Stimulated activated CD8-positive, alpha-beta memory T cell treated with anti-CD3 and anti-CD28 coated beads, Interleukin-7, amount 100 ng/mL, for 48 hours (primary cell): ENCODE results near the gene MCTP1.
"Not testable (repeated sequence)": the region's sequence is repeated elsewhere in the genome, so short reads cannot be mapped to it uniquely, and the experiment has no call there.

Experiments
- DNase-seq, 2 donors: peaks; one replicate each; pipeline ENCODE4 v3.0.0-alpha.2; 2020; ENCODE audit warnings: low read depth in 1 of 2; ENCODE audit errors: extremely low read depth in 1 of 2

MCTP1 gene

DNA sequence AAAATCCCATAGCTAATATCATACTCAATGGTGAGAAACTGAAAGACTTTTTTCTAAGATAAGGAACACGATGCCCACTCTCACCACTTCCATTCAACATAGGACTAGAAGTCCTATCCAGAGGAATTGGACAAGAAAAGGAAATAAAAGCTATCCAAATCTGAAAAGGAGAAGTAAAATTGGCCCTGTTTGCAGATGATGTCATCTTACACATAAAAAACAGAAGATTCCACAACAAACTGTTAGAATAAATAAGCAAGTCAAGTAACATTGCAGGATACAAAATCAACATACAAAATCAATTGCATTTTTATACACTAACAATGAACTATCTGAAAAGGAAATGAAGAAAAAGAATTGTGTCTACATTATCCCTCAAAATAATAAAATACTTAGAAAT is 308.0 kb downstream of the MCTP1 start:
- DNase-seq: no peak

GRCh38 chr5:94972268-94972667 is 312.6 kb downstream of the MCTP1 start:
- DNase-seq: no peak

DNA sequence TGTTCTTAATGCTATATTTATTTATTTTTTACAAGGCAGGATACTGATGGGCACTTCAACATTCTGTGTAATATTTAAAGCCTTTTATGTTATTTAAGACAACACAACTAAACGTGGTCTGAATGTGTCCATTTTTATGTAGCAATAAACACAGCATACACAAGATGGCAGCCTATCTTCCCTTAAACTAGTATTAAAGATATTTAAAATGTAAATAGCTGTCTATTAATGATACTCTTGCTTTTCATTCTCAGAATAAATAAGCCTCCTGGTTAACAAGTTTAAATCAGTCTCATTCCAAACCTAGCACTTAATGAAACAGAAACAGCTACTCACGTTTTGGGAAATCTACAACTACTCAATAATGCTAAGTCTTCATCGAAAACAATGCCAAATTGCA is 315.7 kb downstream of the MCTP1 start:
- no peak for DNase-seq

GRCh38 chr5:94968507-94969095 is 316.3 kb downstream of the MCTP1 start:
- DNase-seq: no peak

- no peak for DNase-seq
Measured at GRCh38 chr5:94967525-94967924, 317.4 kb downstream of the MCTP1 start.

GRCh38 chr5:94959279-94959678 is 325.6 kb downstream of the MCTP1 start:
- not testable (repeated sequence) for DNase-seq

DNA sequence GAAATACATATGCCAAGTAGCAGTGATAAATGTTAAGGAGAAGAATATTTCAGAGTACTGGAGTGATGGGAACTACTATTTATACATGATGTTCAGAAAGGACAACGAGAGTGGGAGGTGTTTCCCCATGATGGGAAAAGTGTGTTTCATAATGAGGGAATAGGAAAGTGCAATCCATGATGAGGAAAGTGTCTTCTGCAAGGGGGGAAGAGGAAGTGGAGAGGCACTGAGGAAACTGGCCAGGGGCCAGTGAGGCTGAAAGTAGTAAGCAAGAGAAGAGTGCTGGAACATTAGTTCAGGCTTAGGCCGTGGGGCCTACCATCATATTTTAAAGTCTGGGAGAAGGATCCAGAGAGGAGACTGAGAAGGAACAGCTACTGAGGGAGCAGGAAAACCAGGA is 339.2 kb downstream of the MCTP1 start:
- no peak for DNase-seq

- DNase-seq: no peak
Measured at GRCh38 chr5:94944160-94944559, 340.7 kb downstream of the MCTP1 start.

- DNase-seq: no peak
Measured at GRCh38 chr5:94941122-94941755, 343.7 kb downstream of the MCTP1 start.

- DNase-seq: no peak
Measured at GRCh38 chr5:94932259-94932658, 352.6 kb downstream of the MCTP1 start.

DNA sequence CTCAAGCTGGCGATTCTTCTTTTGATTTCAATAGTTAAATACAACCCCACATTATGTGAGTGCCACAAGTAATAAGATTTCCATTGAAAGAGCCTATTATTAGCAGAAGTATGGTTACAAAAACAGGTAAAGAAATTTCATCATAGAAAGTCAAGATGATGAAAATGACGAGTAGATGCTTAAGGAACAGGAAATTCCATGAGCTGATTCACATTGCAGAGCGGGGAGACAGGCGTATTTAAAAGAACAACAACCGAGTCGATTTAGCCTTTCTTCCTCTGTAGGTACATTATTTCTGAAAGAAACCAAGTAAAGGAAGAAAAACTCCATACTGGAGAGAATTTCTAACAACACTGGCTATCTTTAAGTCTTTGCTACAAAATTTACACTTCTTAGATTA is 356.0 kb downstream of the MCTP1 start:
- no peak for DNase-seq

DNA sequence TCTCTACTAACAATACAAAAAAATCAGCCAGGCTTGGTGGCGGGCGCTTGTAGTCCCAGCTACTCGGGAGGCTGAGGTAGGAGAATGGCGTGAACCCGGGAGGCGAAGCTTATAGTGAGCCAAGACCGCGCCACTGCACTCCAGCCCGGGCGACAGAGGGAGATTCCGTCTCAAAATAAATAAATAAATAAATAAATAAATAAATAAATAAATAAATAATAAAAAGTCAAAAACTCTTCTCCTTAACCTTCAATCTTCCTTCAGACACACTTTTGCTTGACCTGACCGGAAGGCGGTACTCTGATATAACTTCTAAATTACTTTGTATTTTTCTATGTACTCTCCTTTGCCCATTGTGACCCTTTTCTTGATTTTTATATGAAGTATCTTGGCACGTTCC is 364.3 kb downstream of the MCTP1 start:
- no peak for DNase-seq

DNA sequence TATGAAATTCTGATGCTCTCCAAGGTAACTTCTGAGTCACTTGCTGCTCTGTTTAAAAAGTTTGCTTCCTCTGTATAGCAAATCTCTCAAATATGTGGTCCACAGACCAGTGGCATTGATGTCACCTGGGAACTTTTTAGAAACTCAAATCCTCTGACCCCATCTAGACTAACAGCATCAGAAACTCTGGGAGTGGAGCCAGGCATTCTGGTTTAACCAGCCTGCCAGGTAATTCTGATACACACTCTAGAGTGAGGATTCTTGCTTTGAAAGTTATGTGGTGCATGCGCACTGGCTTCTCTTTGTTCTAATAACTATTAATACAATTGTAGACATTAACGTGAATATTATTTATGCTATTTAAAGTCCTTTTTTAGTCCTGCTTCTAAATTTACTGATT is 368.3 kb downstream of the MCTP1 start:
- no peak for DNase-seq

DNA sequence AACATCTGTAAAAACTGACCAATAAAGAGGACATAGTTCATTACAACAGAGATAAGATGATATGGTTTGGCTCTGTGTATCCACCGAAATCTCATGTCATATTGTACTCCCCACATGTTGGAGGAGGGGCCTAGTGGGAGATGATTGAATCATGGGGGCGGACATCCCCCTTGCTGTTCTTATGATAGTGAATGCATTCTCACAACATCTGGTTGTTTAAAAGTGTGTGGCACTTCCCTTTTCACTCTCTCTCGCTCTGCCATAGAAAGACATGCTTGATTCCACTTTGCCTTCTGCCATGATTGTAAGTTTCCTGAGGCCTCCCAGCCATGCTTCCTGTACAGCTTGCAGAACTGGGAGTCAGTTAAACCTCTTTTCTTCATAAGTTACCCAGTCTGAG is 373.6 kb downstream of the MCTP1 start:
- no peak for DNase-seq

- DNase-seq: no peak
Measured at GRCh38 chr5:94910721-94911120, 374.2 kb downstream of the MCTP1 start.

- no peak for DNase-seq
Measured at GRCh38 chr5:94908889-94909480, 375.9 kb downstream of the MCTP1 start.

GRCh38 chr5:94906750-94907149 is 378.1 kb downstream of the MCTP1 start:
- DNase-seq: no peak

- no peak for DNase-seq
Measured at GRCh38 chr5:94903726-94904125, 381.2 kb downstream of the MCTP1 start.

- DNase-seq: no peak
Measured at GRCh38 chr5:94901191-94901979, 383.5 kb downstream of the MCTP1 start.

GRCh38 chr5:94900006-94900505 is 384.8 kb downstream of the MCTP1 start:
- no peak for DNase-seq

GRCh38 chr5:94893412-94894135 is 391.3 kb downstream of the MCTP1 start:
- DNase-seq: no peak
